ENCODE measurements around the gene HNRNPF. TPM values are rescaled to one million over a fixed set of nuclear protein-coding genes. Genes with fewer than 3 reads are reported as not detected.
"Not testable (repeated sequence)": the region's sequence is repeated elsewhere in the genome, so short reads cannot be mapped to it uniquely, and the experiment has no call there.

The HNRNPF gene
- total RNA-seq, 1 experiment from 2014 or later = 358 TPM

- ATAC-seq = no peak
- no peak overlapping the region for H3K27ac Mint-ChIP-seq
- H3K9me3 Mint-ChIP-seq = peaks cover 19% of the 10 kb centered on the region
- H3K4me1 Mint-ChIP-seq = peaks cover 15% of the 10 kb centered on the region
- no peak overlapping the region for H3K4me3 Mint-ChIP-seq
- no peak for TF ChIP-seq GABPB1 (CRISPR knock-in tag; IDR thresholded peaks at IDR 0.05)
- peaks cover 18% of the 10 kb centered on the region for H3K36me3 Mint-ChIP-seq
- CTCF ChIA-PET = interaction anchor here (0.6 to 0.7 kb wide), 2 partner anchors 17 to 71 kb away, joined by 3 to 5 read pairs; no protein-coding TSS in a partner anchor
- no peak for DNase-seq (ENCODE audit: low spot score)
- H3K27me3 Mint-ChIP-seq (ENCODE audit: low read depth) = no peaks in the 10 kb centered on the region; the same call in 1 of the 2 replicates
- POLR2A ChIA-PET = no interaction called here
Measured at GRCh38 chr10:43448742-43449141, 39.8 kb upstream of the HNRNPF start.

- ATAC-seq; H3K4me1 Mint-ChIP-seq; CTCF ChIA-PET; POLR2A ChIA-PET; H3K4me3 Mint-ChIP-seq; H3K27me3 Mint-ChIP-seq (ENCODE audit: low read depth); H3K27ac Mint-ChIP-seq: not testable (repeated sequence)
- Mint-ChIP-seq H3K9me3 (peaks cover 19% of the 10 kb centered on the region), H3K36me3 (peaks cover 18% of the 10 kb centered on the region)
- peak; percentile 16 for DNase-seq (ENCODE audit: low spot score)
Measured at GRCh38 chr10:43446219-43447017, 37.4 kb upstream of the HNRNPF start.

- Mint-ChIP-seq H3K9me3 (peaks cover 19% of the 10 kb centered on the region), H3K4me3 (no peak overlapping the region), H3K27ac (no peak overlapping the region), H3K27me3 (ENCODE audit: low read depth) (no peaks in the 10 kb centered on the region; the same call in 1 of the 2 replicates), H3K4me1 (no peaks in the 10 kb centered on the region), H3K36me3 (peaks cover 18% of the 10 kb centered on the region)
- POLR2A ChIA-PET = no interaction called here
- DNase-seq (ENCODE audit: low spot score) (no peak), ATAC-seq (no peak)
- TF ChIP-seq SP1 (CRISPR knock-in tag; conservative IDR thresholded peaks at IDR 0.05) (no peak), GRHL2 (CRISPR knock-in tag; IDR thresholded peaks at IDR 0.05; ENCODE audit: insufficient replicate concordance, severe bottlenecking) (no peak), ATF1 (CRISPR knock-in tag; IDR thresholded peaks at IDR 0.05) (no peak), ATF3 (CRISPR knock-in tag; conservative IDR thresholded peaks at IDR 0.05) (no peak), NFYB (CRISPR knock-in tag; conservative IDR thresholded peaks at IDR 0.05; ENCODE audit: low read depth) (no peak), E2F5 (CRISPR knock-in tag; IDR thresholded peaks at IDR 0.05) (no peak), PRRX2 (CRISPR knock-in tag; IDR thresholded peaks at IDR 0.05) (no peak), TCF7 (CRISPR knock-in tag; IDR thresholded peaks at IDR 0.05; ENCODE audit: low read depth) (no peak), OVOL2 (CRISPR knock-in tag; IDR thresholded peaks at IDR 0.05; ENCODE audit: borderline replicate concordance) (no peak), ZNF263 (CRISPR knock-in tag; IDR thresholded peaks at IDR 0.05; ENCODE audit: low read depth) (no peak), USF2 (CRISPR knock-in tag; IDR thresholded peaks at IDR 0.05) (no peak), AR (CRISPR knock-in tag; IDR thresholded peaks at IDR 0.05) (no peak), ESRRA (CRISPR knock-in tag; IDR thresholded peaks at IDR 0.05; ENCODE audit: borderline replicate concordance) (no peak), STAT6 (CRISPR knock-in tag; conservative IDR thresholded peaks at IDR 0.05; ENCODE audit: low read depth) (no peak), FOXP1 (CRISPR knock-in tag; IDR thresholded peaks at IDR 0.05; ENCODE audit: borderline replicate concordance) (no peak)
- CTCF ChIA-PET = no interaction called here
Measured at GRCh38 chr10:43444897-43445466, 36.0 kb upstream of the HNRNPF start.
